GM12801 (cell line): Measurements from ENCODE around the gene LGI4.

Source experiments
- CTCF ChIP-seq: IDR thresholded peaks from one replicate; pipeline ENCODE4 v1.5.1; 2011; ENCODE audit warnings: control low read depth; ENCODE audit not compliant: insufficient read length; ENCODE audit errors: extremely low read depth

The LGI4 gene

DNA sequence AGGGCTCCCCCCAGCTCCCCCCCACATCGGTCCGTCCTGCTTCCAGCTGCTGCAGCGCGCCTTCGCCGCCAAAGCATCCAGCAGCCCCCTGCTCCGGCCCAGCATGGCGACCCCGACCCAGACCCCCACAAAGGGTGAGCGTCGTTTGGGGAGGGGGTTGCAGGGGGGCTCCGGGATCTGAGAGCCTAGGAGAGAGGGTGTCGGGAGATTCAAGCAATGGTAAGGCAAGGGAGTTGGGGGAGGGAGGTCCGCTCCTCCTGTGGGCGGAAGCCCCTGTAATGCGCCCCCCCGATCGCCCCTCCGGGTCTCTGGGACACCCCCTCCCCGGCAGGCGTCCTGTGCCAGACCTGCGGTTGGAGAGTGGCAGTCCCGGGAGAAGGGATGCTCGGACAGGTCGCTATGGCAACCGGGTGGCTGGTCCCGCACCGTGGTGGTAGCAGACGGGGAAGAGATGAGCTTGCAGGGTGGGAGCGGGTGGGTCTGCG, 8.4 kb upstream of the LGI4 start, which contains the start of gene FXYD7:
TSS of gene FXYD7 (plus strand) at position 25 of the 485 bp plus-strand sequence. CDS start at position 104, 79 bp downstream.
- TF ChIP-seq CTCF: no peak

- TF ChIP-seq CTCF: no peak
These were observed 7.9 kb upstream of the LGI4 start for GRCh38 chr19:35142606-35143230.

DNA sequence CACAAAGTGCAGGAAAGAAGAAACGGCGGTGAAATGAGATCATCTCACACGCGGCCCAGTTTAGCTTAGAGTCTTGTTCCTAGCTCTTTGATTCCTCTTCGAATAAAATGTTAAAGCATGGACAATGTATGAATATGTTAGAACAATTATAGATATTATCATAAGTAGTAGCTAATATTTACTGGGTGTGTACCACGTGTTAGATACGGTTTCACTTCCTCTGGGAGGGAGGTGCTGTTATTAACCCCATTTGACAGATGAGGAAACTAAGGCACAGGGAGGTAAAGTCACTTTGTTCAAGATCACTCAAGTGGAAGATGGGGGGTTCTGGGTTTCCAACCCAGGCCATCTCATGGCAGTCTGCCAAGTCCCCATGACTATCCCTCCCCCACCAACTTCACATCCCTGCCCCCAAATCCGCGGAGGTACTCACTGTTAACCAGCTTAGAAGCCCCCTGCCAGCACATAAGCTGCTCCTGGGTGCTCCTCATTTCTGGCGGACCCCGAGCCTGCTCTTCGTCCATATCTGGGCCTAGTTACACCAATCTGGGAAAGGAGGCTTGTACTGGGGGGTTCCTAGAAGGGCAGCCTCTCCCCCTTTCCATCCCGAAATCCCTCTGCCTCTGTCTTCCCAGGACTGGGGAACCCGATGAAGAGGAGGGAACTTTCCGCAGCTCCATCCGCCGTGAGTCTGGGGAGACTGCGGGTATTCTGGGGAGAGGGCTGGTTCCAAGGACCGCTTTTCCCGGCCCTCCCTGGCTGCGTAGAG, 7.2 kb upstream of the LGI4 start:
- no peak for TF ChIP-seq CTCF

GRCh38 chr19:35140962-35141836, 6.3 kb upstream of the LGI4 start:
- TF ChIP-seq CTCF: no peak

DNA sequence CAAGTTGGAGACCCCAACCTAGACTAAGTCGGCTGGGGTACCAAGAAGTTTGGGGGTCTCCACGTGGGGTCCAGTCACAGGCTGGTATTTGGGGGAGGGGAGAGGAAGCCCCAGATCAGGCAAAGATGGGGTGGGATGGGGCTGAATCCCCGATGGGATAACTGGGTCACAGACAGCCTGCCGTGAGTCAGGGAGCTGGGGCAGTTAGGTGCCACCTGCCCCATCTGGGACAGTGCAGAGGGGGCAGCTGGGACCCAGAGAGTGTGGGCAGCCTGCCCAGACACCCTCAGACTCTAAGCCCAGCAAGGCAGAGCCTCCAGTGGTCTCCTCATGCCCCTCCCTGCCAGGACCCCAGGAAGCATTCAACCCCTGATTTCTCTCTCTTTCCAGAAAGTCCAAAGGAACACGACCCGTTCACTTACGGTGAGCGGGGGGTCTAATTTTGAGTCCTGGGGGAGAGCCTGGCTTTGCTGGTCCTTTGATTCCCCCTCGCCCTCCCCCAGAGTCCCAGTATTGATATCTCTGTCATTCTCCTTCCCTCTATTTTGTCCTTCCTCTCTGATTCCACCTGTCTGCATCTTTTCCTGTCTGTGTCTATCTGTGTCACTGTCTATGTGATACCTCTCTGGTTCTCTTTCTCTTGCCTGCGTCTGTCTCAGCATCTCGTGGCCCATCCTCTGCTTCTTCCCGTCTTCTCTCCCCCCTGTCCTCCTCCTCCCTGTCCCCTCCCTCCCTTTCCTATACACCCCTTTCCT, 5.5 kb upstream of the LGI4 start:
- TF ChIP-seq CTCF: no peak

- no peak for TF ChIP-seq CTCF
These were observed 3.5 kb upstream of the LGI4 start, which contains the start of gene FXYD1 for GRCh38 chr19:35138305-35138892. FXYD1 (plus strand) TSS chr19:35138824; CDS start chr19:35140080, 1,256 bp downstream.
